Measurements from ENCODE around the gene DSCAML1.

DSCAML1 gene

GRCh38 chr11:117559698-117560097 is 237.3 kb downstream of the DSCAML1 start:
- DNase-seq: no peak
- H3K36me3 ChIP-seq: no peaks in the 10 kb centered on the region
- H3K4me3 ChIP-seq (ENCODE audit: low read depth, low read length): no peak overlapping the region
- H3K9me3 ChIP-seq: no peaks in the 10 kb centered on the region
- no peak for TF ChIP-seq CTCF (IDR thresholded peaks at IDR 0.05; ENCODE audit: low read depth, low read length)
- peaks cover 10% of the 10 kb centered on the region for H3K4me1 ChIP-seq
- no peaks in the 10 kb centered on the region for H3K27me3 ChIP-seq

- DNase-seq: no peak
- Histone ChIP-seq H3K4me3 (ENCODE audit: low read depth, low read length) (no peak overlapping the region), H3K9me3 (no peaks in the 10 kb centered on the region), H3K27me3 (no peaks in the 10 kb centered on the region), H3K36me3 (no peaks in the 10 kb centered on the region), H3K4me1 (peaks cover 10% of the 10 kb centered on the region)
- no peak for TF ChIP-seq CTCF (IDR thresholded peaks at IDR 0.05; ENCODE audit: low read depth, low read length)
Measured at GRCh38 chr11:117557361-117557760, 239.7 kb downstream of the DSCAML1 start.

GRCh38 chr11:117554601-117555333 is 242.2 kb downstream of the DSCAML1 start:
- no peak for TF ChIP-seq CTCF (IDR thresholded peaks at IDR 0.05; ENCODE audit: low read depth, low read length)
- Histone ChIP-seq H3K4me3 (ENCODE audit: low read depth, low read length) (no peak overlapping the region), H3K36me3 (no peaks in the 10 kb centered on the region), H3K4me1 (peaks cover 10% of the 10 kb centered on the region), H3K9me3 (no peaks in the 10 kb centered on the region), H3K27me3 (no peaks in the 10 kb centered on the region)
- no peak for DNase-seq

- no peaks in the 10 kb centered on the region for H3K9me3 ChIP-seq
- no peaks in the 10 kb centered on the region for H3K4me1 ChIP-seq
- no peaks in the 10 kb centered on the region for H3K27me3 ChIP-seq
- no peak for DNase-seq
- H3K4me3 ChIP-seq (ENCODE audit: low read depth, low read length): no peak overlapping the region
- no peak for TF ChIP-seq CTCF (IDR thresholded peaks at IDR 0.05; ENCODE audit: low read depth, low read length)
- no peaks in the 10 kb centered on the region for H3K36me3 ChIP-seq
Measured at GRCh38 chr11:117552626-117553025, 244.4 kb downstream of the DSCAML1 start.

GRCh38 chr11:117551761-117552343 is 245.2 kb downstream of the DSCAML1 start:
- Histone ChIP-seq H3K36me3 (no peaks in the 10 kb centered on the region), H3K4me1 (no peaks in the 10 kb centered on the region), H3K27me3 (no peaks in the 10 kb centered on the region), H3K4me3 (ENCODE audit: low read depth, low read length) (no peak overlapping the region), H3K9me3 (no peaks in the 10 kb centered on the region)
- no peak for DNase-seq
- no peak for TF ChIP-seq CTCF (IDR thresholded peaks at IDR 0.05; ENCODE audit: low read depth, low read length)

GRCh38 chr11:117550466-117550865 is 246.6 kb downstream of the DSCAML1 start:
- TF ChIP-seq CTCF (IDR thresholded peaks at IDR 0.05; ENCODE audit: low read depth, low read length): no peak
- Histone ChIP-seq H3K36me3 (no peaks in the 10 kb centered on the region), H3K4me1 (no peaks in the 10 kb centered on the region), H3K27me3 (no peaks in the 10 kb centered on the region), H3K4me3 (ENCODE audit: low read depth, low read length) (no peak overlapping the region), H3K9me3 (no peaks in the 10 kb centered on the region)
- no peak for DNase-seq
